ENCODE measurements around the gene RNF2. TPM values are rescaled to one million over a fixed set of nuclear protein-coding genes. Genes with fewer than 3 reads are reported as not detected.
"Not testable (repeated sequence)": the region's sequence is repeated elsewhere in the genome, so short reads cannot be mapped to it uniquely, and the experiment has no call there.

The RNF2 gene
- total RNA-seq, 1 donor from 2014 or later, result 34.4 TPM

GRCh38 chr1:185050823-185051451 lies 5.6 kb downstream of the RNF2 start:
- no peak for DNase-seq (ENCODE audit: low spot score)

GRCh38 chr1:185053204-185053603 lies 7.8 kb downstream of the RNF2 start:
- no peak for DNase-seq (ENCODE audit: low spot score)

GRCh38 chr1:185054365-185055060 lies 9.2 kb downstream of the RNF2 start:
- DNase-seq (ENCODE audit: low spot score), result no peak

- no peak for DNase-seq (ENCODE audit: low spot score)
Observed at GRCh38 chr1:185058110-185058509, 12.8 kb downstream of the RNF2 start.

GRCh38 chr1:185058876-185059275 lies 13.5 kb downstream of the RNF2 start:
- DNase-seq (ENCODE audit: low spot score), result peak; percentile 59

GRCh38 chr1:185059950-185060571 lies 14.7 kb downstream of the RNF2 start:
- no peak for DNase-seq (ENCODE audit: low spot score)

GRCh38 chr1:185062710-185063370 lies 17.5 kb downstream of the RNF2 start:
- no peak for DNase-seq (ENCODE audit: low spot score)

- DNase-seq (ENCODE audit: low spot score), result no peak
Observed at GRCh38 chr1:185063719-185064118, 18.4 kb downstream of the RNF2 start.

- not testable (repeated sequence) for DNase-seq (ENCODE audit: low spot score)
Observed at GRCh38 chr1:185065006-185065405, 19.6 kb downstream of the RNF2 start.

- no peak for DNase-seq (ENCODE audit: low spot score)
Observed at GRCh38 chr1:185066181-185066580, 20.8 kb downstream of the RNF2 start.

GRCh38 chr1:185068341-185068740 lies 23.0 kb downstream of the RNF2 start:
- DNase-seq (ENCODE audit: low spot score), result no peak

GRCh38 chr1:185069202-185069772 lies 23.9 kb downstream of the RNF2 start:
- no peak for DNase-seq (ENCODE audit: low spot score)

- DNase-seq (ENCODE audit: low spot score), result no peak
Observed at GRCh38 chr1:185070051-185070450, 24.7 kb downstream of the RNF2 start.

- no peak for DNase-seq (ENCODE audit: low spot score)
Observed at GRCh38 chr1:185073725-185074124, 28.4 kb downstream of the RNF2 start.

GRCh38 chr1:185074307-185074706 lies 28.9 kb downstream of the RNF2 start:
- DNase-seq (ENCODE audit: low spot score), result no peak

- DNase-seq (ENCODE audit: low spot score), result no peak
Observed at GRCh38 chr1:185075476-185075875, 30.1 kb downstream of the RNF2 start.

- no peak for DNase-seq (ENCODE audit: low spot score)
Observed at GRCh38 chr1:185077374-185077773, 32.0 kb downstream of the RNF2 start.

- no peak for DNase-seq (ENCODE audit: low spot score)
Observed at GRCh38 chr1:185080422-185080821, 35.1 kb downstream of the RNF2 start.

- no peak for DNase-seq (ENCODE audit: low spot score)
Observed at GRCh38 chr1:185083818-185084217, 38.5 kb downstream of the RNF2 start.

- DNase-seq (ENCODE audit: low spot score), result no peak
Observed at GRCh38 chr1:185087101-185087500, 41.7 kb downstream of the RNF2 start.

GRCh38 chr1:185087746-185088145 lies 42.4 kb downstream of the RNF2 start:
- no peak for DNase-seq (ENCODE audit: low spot score)

GRCh38 chr1:185091480-185091879 lies 46.1 kb downstream of the RNF2 start:
- DNase-seq (ENCODE audit: low spot score), result no peak

All from umbilical cord (tissue), 2 donors.